HG03095 (cell line): ENCODE measurements around the gene FAM13A.
"Not testable (repeated sequence)": the region's sequence is repeated elsewhere in the genome, so short reads cannot be mapped to it uniquely, and the experiment has no call there.

ENCODE experiments used
- ATAC-seq: cut with Tn5 transposase; IDR thresholded peaks from one replicate; pipeline ENCODE4 v1.9.1; 2021; ENCODE audit warnings: moderate library complexity; ENCODE audit not compliant: unreplicated experiment

Gene FAM13A

DNA sequence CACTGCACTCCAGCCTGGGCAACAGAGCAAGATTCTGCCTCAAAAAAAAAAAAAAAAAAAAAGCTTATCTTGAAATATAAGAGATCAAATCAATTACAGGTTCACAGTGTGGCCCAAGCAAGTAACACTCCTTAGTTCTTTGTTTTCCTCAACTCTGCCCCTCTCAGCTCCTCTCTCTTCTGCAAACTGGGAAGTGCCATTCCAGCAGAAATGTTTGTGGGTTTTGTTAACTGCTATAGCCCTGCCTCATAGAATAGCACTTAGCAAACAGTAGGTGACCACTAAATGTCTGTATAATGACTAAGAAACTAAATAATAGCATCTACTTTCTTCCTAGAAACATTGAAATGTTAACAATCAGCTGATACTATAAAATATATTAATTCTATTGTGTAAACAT, 199.4 kb downstream of the FAM13A start:
- no peak for ATAC-seq

DNA sequence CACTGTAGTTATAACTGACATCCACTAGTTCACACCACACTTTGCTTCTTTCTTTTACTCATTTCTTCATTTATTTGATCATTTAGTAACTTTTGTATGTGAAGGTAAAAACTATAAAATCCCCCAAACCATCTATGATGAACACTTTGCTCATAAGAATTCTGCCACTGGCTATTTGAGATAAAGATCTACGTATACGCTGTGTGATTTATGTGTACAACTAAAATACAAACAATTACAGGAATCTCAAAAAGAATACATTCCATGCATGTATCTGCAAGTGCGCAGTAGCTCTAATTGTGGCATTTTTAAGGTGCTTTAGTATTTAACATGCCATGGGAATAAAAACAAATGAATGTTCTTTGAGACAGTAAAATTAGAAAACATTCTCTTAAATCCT, 202.5 kb downstream of the FAM13A start:
- ATAC-seq, result no peak

DNA sequence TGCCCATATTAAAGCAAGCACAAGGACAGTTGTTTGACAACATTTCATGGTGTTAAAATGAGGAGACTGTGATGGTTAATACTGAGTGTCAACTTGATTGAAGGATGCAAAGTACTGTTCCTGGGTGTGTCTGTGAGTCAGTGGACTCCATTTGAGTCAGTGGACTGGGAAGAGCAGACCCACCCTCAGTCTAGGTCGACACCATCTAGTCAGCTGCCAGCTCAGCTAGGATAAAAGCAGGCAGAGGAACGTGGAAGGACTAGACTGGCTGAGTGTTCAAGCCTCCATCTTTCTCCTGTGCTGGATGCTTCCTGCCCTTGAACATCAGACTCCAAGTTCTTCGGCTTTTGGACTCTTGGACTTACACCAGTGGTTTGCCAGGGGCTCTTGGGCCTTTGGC, 203.4 kb downstream of the FAM13A start:
- ATAC-seq, result not testable (repeated sequence)

DNA sequence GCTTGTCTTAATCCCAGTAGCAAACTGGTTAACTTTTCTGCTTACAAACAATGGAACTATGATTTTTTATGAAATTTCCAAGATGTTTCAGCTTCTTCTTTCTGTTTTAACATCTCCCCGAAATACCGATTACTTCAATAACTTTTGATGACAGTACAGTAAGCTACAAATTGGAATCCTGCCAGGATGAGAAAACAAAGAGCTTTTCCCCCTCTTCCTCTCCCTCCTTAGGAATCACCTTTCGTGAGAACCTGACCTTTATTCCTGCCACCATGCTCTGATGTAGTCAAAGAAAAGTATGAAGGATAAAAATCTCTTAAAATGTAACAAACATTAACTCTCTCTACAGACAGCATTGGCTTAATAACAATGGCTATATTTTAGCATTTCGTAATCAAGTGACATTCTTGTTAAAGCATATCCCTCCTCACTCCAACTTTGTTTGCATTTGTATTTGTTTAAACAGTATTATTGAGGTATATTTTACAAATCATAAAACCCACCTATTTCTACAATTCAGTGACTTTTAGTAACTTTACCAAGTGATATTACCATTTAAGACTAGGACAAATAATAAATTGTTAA, 210.7 kb downstream of the FAM13A start:
- ATAC-seq, result no peak

DNA sequence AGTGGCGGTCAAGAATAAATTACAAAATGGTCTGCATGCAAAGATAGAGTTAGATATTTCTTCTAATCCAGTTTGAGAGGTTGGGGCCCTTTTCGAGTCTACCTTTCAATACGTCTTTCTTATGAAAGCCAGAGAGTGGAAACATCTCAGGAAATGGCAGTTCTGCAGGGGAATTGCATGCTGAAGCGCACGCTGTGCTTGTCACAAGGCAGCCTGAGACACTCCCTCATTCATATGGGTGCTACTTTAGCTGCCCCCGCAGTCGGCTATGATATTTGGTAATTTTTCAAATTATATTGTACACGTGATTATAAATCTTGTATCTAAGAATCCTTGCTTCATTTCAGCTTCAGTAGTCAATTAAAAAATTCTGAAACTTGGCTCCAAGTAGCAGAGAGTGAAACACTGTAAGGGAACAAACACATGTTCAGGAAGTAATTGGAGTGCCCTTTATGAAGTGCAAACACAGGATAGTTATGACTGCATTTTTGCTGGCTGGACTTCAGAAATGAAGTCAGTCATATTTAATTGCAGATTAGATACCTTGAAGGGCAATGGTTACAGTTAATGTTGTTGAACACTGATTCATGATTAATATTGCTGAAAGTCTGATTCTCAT, 213.8 kb downstream of the FAM13A start:
- ATAC-seq, result no peak

DNA sequence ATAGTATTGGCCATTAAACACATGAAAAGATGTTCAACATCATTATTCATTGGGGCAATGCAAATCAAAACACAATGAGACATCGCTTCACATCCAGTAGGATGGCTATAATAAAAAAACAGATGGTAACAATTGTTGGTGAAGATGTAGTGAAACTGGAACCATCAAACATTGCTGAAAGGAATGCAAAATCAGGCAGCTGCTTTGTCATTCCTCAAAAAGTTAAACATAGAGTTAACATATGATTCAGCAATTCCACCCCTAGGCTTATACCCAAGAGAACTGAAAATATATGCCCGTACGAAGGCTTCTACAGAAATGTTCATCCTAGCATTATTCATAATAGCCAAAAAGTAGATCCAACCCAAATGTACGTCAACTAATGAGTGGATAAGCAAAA, 215.3 kb downstream of the FAM13A start:
- no peak for ATAC-seq

DNA sequence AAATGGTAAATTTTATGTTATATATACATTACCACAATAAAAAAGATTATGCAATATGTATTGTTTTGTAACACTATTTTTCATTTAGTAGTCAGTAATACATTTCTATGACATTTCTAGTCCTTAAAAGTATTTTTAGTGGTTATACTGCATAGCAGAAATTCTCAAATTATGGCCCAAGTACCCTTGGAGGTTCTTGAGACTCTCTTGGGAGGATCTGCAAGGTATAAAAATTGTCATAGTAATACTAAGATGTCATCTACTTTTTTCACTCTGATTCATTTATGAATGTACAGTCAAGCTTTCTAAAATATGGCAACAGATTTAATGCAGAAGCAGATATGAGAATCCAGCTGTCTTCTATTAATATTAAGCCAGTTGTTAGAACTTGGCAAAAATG, 220.8 kb downstream of the FAM13A start:
- ATAC-seq, result no peak

DNA sequence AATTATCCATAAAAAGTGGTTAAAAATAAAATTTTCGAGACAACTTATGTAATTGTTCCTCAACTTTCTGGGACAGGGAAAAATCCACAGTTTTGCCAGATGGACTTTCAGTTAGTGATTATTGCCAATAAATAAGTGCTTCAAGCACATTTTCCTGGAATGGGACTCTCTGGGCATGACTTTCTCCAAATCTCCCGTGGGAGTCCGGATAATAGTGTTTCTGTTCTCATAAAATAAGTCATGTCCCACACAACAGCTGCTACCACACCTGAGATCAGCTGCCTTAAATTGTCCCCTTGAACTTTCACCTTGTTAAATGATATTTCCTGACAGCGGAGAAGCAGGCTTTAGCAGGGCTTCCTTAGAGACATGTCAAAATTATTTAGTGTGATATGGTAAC, 226.0 kb downstream of the FAM13A start:
- no peak for ATAC-seq

DNA sequence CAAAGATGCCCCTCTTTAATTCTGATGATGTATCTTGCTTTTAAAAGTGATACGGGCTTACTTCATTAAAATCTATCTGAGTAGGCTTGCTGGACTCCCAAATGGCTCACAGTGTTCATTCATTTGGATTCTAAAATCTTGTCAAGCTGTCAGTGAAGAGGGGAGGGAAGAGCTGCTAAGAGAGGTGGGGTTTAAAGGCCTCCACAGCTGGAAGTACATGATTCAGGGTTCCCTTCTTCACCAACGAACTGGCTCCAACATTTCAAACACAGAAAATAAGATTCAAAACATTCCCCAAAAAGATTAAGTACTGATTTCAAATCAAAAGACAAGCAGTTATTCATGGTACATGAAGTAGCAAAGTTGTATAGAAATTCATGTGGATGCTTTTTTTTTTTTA, 226.4 kb downstream of the FAM13A start:
- no peak for ATAC-seq

DNA sequence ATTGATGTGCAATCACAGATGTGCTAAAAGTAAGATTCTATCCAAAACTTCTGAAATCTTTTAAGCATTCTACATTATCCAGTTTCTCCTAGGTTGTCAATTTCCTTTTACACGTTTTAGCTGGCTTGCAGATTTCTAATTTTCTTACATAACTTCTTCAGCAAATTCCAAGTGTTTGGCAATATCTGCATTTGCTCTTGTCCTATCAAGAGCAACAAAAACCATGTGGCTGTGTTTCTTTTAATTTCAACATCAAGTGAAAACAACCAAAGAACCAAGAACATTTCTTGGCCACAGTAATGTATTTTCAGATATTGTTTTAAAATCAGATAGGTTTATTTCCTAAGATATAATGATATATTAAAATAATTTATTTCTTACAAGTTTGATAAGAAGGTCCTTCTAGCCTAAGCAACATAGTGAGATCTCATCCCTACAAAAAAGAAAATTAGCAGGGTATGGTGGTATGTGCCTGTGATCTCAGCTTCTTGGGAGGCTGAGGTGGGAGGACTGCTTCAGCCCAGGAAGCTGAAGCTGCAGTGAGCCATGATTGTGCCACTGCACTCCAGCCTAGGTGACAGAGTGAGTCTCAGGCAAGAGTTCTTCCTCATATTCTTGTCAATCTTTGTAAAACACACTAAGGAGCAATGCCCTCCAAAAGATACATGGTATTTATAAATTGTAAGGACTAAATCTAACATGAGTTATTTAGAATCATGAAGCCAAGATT, 228.0 kb downstream of the FAM13A start:
- ATAC-seq, result no peak

DNA sequence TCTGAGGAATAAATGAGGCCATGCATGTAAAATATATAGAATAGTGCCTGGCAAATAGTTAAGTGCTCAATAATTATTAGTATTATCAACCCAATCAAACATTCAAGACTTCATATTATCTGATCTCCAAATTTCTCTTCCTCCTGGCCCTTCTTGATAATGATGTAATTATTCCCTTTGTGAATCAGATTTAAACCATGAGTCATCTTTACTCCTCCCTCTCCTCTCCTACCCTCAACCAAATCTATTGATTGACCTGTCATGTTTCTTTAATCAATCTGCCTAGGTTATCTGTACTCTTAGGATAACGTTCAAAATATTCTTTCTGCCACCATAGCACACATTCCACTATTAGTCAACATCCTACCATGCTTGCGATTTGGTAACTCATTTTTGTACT, 229.5 kb downstream of the FAM13A start:
- ATAC-seq, result no peak

DNA sequence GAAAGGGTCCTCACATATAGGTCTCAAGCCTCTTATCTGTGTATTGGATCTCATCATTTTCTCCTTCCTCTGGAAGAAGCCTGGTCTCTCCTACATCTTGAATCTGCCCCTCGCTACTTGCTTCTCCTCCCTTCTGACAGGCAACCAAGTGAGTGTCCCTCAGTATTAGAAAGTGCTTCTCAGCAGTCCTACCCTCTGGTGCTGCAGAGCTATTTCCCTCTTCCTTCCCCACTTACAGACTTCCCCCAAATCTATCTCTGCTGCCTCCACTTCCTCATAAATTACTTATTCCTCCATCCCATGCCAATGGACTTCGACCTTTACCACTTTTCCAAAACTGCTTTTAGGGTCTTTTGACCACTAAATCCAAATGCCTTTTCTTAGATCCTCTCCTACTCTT, 230.2 kb downstream of the FAM13A start:
- ATAC-seq, result no peak

DNA sequence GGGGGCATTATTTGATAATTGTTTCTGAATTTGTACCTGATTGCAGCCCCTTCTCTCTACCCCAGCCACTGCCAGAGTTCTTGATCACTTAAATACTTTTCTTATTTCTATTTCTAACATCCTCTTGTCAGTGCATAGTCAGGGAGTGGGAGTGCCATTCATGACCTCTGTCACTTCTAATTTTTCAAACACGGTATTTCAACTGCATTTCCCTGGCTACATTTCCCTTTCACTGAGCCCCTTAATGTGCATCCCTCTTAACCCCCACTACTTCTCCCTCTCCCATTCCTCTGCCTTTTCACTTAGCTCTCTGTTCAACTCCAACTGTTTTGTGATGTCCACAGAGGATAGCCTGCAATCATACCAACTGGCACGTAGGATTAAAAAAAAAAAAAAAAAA, 231.1 kb downstream of the FAM13A start:
- ATAC-seq, result no peak

DNA sequence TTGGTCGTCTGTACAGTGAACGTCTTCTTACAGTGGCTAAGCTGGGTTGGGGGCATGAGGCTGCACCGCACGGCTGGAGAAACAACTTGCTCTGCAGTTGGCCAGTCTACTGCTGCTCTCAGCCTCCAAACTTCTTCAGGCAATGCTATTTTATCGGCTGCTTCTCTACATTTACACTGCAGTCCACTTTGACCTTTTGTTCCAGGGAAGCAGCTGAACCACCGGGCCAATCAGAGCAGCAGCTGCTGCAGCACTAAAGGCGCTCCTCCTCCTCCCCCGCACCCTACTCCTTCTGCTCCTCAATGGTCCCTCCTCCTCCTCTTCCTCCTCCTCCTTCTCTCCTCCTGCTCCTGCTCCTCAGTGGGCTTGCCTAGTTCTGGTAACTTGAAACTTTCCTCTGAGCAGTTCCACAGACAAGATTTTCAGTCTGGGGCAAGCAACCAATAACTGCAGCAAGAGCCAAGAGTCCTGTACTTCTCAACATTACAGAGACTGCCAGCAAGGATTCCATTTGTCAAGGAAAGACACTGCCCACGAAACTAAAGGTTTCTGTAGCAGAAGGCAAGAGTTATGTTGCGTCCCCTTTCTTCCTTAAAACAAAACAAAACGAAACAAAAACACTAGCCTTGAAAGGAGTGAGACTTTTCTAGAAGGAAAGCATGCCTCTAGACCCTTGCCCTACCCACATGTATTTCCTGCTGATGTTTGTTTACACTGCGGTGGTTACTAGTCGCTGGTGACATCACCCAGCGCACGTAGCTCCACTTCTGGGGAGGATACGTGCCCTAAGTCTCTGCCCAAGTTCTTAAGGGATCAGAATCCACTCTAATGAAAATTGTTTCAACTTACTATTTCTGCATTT, 233.7 kb downstream of the FAM13A start:
- ATAC-seq, result peak; percentile 98

DNA sequence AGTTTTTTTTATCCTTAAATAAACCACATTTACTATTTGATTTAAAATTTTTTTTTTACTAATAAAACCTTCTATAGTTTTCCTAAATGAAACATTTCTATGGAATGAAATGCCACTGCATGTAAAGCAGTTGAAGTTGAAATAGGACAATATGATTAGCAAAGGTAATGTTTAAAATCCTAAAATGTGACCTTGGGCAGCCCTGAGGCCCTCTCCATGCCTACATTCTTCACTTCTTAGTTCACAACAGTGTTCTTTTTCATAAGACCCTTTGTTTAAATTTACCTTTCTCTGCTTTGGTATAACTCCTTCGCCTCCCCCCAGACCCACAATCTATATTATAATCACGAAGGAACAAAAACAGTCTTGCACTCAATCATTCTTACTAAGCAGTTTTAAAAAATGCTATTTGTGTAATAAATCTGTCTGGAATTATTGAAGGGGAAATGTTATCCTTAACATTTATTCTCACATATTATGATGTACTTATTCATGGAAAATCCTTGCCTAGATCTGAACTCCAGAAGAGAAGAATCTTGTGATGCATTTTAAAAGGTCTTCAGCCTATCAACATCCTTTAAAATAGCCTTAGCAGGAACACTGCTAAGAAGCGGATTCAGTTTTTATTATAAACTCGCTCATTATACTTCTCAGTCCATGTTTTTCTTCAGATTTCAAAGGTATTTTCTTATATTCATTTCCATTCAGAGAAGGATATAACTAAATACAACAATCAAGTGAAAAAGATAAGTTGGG, 234.8 kb downstream of the FAM13A start:
- no peak for ATAC-seq

DNA sequence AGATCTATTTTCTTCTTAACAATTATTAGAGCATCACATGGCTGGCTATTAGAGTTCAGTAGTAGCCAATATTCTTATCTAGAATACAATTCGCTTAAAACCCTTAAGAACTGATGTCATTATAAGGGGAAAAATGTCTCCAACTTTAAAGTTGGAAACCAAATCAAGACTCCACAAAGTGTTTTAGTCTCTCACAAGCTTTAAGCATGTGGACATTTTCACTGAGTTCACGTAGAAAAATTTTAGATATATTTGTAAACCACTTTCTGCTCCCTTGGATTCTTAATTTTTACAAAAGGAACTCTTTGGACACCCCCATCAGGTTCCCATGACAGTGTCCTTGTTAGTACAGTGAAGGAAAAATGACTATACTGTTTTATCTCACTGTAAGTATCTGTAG, 235.5 kb downstream of the FAM13A start:
- no peak for ATAC-seq

DNA sequence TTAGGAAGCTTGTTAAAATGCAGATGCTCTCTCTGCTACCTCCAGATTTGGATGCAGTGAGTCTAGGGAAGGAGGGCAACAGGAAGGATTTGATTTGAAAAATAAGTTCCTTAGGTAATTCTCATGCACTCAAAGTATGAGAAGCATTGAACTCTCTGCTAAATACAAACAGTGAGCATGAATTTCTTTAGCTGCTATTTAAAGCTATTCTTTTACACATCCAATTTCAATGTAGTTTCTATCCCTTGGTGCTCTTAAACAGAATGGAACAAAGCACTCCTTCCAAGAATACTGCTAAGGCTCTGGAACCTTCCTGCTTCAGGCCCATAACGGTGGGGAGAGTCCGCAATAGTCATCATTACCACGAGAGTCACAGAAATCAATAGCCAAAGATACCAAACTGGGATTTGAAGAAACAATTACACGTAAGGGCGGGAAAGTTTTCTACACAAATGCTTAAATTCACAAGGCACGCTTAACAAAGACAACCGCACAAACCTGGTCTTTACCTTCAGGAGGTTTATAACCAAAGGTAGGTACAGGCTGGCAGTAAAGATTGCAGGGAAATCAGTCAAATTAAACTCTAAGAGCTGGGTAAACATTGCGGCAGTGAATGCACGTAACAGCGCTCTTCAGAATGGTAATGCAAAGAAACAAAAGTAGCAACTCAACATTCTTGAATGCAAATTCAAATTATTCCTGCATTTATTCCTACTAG, 236.1 kb downstream of the FAM13A start:
- ATAC-seq, result no peak

DNA sequence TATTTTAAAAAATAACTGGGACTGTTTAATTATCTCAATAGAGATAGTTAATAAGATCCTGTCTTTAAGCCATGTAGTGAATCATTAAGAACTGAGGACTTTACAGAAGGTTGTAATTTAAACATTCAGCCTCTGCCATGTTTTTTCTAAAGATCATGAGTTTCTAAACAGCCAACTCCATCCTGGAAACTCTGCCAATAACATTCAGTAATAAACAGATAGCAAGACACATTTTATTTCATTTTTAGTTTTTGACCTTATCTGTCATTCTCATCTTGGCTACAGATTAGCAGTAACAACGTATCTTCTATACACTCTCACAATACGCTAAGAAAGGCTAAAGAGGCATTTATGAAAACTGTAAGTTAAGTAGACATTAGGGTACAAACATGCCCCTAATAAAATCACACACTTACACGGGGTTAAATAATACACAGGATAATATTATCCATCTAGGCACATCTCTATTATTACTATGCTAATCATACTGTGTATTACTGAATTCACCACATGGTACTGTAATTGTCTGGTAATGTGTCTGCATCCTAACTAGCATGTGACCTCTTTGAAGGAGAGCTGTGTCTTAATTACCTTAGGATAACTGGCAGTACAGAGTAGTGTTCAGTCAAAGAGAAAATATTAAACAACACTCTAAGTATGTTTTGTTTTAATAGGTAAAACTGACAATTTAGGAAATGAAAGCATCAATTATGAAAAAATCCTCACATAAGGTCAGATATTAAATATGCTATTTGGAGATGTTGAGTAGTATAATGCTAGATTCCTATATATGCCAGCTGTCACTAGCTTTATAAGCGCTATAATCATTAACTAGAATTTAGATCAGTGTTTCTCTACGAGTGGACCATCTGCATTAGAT, 236.9 kb downstream of the FAM13A start:
- ATAC-seq, result no peak
